IPS-18a (cell line): ENCODE results near the gene MAPK14.

ENCODE experiments used
- H3K27ac ChIP-seq: one replicate; pipeline ENCODE4 v1.5.1; 2013; ENCODE audit warnings: low read length
- H3K27me3 ChIP-seq: one replicate; pipeline ENCODE4 v1.6.1; 2013; ENCODE audit warnings: mild to moderate bottlenecking, low read length; ENCODE audit not compliant: control insufficient read depth, insufficient read depth
- H3K36me3 ChIP-seq: one replicate; pipeline ENCODE4 v1.6.1; 2013; ENCODE audit warnings: low read depth, low read length; ENCODE audit not compliant: control insufficient read depth
- H3K4me1 ChIP-seq: one replicate; pipeline ENCODE4 v1.6.1; 2013; ENCODE audit warnings: low read depth, low read length; ENCODE audit not compliant: control insufficient read depth
- H3K4me3 ChIP-seq: one replicate; pipeline ENCODE4 v1.5.1; 2013; ENCODE audit warnings: low read length
- H3K9ac ChIP-seq: one replicate; pipeline ENCODE4 v1.6.1; 2013; ENCODE audit warnings: mild to moderate bottlenecking, low read length, moderate library complexity
- H3K9me3 ChIP-seq: one replicate; pipeline ENCODE4 v1.6.1; 2013; ENCODE audit warnings: low read depth, low read length; ENCODE audit not compliant: control insufficient read depth

Gene MAPK14

DNA sequence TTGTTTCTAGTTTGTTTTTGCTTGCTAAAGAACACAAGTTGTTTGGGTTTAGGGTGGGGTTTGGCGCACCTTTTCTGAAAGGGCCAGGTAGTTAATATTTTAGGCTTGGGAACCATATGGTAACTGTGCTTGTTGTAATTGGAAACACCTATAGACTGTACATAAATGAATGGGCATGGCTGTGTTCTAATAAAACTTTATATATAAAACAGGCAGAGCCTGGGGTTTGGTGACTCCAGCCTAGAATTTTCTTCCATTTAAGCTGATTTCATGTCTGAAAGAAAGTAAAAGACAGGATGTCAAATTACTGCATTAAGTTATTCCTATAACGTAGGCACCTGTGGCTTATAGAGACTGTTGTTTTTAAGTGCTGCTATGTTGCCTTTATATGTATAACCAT lies 66.6 kb downstream of the MAPK14 start:
- H3K27ac ChIP-seq: no peak overlapping the region
- no peak overlapping the region for H3K9ac ChIP-seq
- H3K36me3 ChIP-seq: peaks cover 3% of the 10 kb centered on the region
- H3K4me1 ChIP-seq: peaks cover 11% of the 10 kb centered on the region
- H3K9me3 ChIP-seq: no peaks in the 10 kb centered on the region
- no peak overlapping the region for H3K4me3 ChIP-seq
- no peaks in the 10 kb centered on the region for H3K27me3 ChIP-seq

DNA sequence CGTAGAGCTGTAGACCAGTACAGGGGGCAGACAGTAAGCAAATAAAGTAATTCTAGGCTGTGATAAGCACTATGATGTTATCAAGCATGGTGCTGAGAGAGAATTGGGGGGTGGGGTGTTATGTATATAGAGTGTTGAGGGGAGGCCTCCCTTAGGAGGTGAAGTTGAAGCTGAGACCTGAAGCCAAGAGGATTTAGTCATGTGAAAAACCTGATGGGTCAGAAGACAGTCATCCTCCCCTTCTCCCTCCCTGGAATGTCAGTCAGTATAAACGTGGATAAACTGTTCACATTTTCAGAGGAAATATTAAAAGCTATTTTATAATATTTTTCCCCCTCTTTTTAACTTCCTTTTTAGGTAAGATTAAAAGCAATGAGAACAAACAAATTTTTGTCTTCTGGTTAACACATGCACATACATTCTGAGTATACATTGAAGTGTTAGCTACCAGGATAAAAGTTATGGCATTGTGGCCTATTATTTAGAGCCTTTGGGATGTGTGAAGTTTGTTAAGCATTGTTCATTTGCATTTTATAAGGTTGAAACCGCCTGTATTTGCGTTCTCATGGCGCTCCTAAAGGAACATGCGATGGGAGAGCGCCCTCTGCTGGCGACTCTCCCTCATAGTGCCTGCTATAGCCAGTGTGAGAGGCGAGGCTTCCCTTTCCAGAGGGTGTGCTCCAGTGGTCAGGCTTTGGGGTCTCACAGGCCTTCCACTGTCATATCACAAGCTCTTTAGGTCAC lies 67.3 kb downstream of the MAPK14 start:
- no peak overlapping the region for H3K27ac ChIP-seq
- H3K4me3 ChIP-seq: no peak overlapping the region
- no peaks in the 10 kb centered on the region for H3K27me3 ChIP-seq
- peaks cover 3% of the 10 kb centered on the region for H3K36me3 ChIP-seq
- H3K9me3 ChIP-seq: no peaks in the 10 kb centered on the region
- no peak overlapping the region for H3K9ac ChIP-seq
- peaks cover 12% of the 10 kb centered on the region for H3K4me1 ChIP-seq

DNA sequence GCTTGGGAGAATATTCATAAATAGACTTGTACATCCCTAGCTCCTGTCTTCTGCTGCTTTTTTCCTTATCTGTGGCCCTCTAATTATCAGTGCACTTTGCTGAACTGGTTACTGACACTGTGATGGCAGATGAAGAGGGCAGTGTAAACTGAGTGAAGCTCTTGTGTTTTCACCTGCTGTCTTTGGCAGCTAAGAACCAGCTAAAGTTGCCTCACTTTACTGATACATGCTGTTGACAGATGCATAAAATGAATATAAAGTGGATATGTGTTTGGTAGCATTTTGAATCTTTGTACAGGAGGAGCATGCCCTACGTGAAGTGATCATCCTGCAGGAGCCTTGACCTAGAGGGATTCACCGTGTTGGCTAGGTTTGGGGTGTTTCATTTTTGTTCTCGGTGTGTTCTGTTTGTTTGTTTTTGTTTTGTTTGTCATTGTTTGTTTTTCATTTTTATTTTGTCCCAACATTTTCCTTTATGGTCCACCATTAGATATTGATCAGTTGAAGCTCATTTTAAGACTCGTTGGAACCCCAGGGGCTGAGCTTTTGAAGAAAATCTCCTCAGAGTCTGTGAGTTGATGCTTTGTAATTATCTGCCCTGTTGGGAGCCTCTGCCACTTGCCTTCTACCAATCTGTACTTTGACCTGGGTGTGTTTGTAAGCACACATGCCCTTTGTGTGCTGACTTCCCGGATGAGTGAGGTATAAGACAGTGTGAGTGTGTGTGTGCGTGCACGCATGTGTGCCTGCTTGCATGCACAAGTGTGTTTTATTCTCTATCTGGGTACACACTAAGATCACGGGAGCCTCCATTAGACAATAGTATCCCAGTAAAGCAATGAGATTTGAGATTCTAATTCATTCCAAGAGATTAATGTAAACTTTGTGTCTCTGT lies 68.1 kb downstream of the MAPK14 start:
- H3K36me3 ChIP-seq: peaks cover 3% of the 10 kb centered on the region
- no peaks in the 10 kb centered on the region for H3K9me3 ChIP-seq
- H3K4me1 ChIP-seq: peaks cover 12% of the 10 kb centered on the region
- no peak overlapping the region for H3K27ac ChIP-seq
- H3K9ac ChIP-seq: no peak overlapping the region
- no peak overlapping the region for H3K4me3 ChIP-seq
- no peaks in the 10 kb centered on the region for H3K27me3 ChIP-seq

DNA sequence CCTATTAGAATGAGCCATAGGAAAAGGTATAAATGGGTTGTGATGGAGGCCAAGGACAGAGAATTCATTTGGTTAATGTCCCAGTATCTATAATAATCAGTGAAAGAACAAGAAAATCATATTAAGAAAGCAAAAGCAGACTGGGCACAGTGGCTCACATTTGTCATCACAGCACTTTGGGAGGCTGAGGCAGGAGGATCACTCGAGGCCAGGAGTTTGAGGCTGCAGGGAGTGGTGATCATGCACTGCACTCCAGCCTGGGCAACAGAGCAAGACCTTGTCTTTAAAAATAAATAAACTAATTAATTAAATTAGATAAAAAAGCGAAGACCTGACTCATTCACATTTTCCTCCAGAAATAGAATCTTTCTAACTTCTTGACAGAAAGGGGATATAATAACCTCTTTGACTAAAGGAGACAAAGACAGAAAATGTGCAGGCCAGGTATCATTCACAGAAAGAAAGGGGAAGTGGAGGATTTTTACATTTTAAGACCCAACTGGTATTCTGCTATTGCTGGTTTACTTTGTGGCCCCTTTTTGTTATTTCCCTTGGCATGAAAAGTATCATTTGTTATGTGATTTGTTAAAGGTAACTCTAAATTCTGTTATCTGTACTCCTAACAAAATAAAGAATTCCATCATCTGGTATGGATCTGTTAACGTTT lies 70.8 kb downstream of the MAPK14 start:
- no peaks in the 10 kb centered on the region for H3K9me3 ChIP-seq
- H3K27ac ChIP-seq: no peak overlapping the region
- H3K4me3 ChIP-seq: no peak overlapping the region
- H3K36me3 ChIP-seq: peaks cover 10% of the 10 kb centered on the region
- no peaks in the 10 kb centered on the region for H3K27me3 ChIP-seq
- peaks cover 12% of the 10 kb centered on the region for H3K4me1 ChIP-seq
- no peak overlapping the region for H3K9ac ChIP-seq

DNA sequence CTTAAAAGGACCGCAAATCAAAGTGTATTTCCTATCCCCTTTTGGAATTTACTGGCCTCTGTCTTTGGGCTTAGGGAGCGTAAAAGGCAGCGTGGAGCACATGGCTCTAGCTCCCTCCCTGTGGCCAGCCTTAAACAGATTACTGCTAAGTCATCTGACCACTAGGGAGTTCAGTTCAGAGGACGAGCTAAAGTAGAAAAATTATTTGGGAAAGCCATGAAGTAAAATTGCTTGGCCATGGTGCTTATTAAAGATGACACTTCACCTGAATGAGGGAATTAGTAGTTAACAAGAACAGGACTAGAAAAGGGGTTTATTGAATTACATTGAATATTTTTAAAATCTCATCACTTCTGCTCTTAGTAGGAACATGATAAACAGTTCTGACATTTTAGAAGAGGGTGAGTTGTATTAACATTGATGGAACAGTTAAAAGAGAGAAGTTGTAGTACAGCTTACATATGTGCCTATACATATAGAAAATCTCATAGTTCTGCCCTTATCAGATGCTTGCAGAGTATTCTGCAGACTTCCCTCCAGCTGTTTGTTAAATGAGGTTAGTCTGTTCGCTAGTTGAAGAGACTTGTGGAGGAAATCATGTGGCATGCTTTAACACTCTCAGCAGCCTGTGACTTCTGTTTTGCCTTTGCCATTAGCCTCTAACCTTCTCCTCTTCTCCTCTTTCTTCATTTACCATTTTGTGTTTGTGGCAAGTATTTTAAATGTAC lies 71.5 kb downstream of the MAPK14 start:
- H3K9me3 ChIP-seq: no peaks in the 10 kb centered on the region
- H3K9ac ChIP-seq: no peak overlapping the region
- H3K27me3 ChIP-seq: no peaks in the 10 kb centered on the region
- peaks cover 10% of the 10 kb centered on the region for H3K36me3 ChIP-seq
- peaks cover 12% of the 10 kb centered on the region for H3K4me1 ChIP-seq
- H3K4me3 ChIP-seq: no peak overlapping the region
- H3K27ac ChIP-seq: no peak overlapping the region

DNA sequence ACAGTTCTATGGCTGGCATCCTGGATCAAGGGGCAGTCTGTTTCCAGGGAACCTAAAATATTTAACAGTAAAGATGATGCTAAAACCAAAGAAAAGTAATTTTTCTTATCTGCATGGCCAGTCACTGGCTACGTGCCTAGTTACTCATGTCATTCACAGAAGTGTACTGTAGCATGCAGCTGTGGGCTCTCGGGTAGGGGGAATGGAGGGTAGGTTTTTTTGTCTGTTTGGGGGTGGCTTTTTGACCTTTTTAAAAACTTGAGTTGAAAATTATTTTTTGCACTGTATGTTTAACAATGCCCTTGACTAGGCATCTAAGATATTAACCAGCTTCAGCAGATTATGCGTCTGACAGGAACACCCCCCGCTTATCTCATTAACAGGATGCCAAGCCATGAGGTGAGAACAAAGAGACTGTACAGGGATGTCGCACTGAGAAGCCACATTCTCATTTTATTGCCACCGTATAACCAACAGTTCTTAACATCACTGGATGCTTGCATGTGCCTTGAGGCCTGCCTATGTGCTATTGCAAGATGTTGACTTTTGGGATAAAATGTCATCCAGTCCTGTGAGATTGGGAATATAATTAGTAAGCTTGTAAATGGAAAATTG lies 72.4 kb downstream of the MAPK14 start:
- H3K27me3 ChIP-seq: no peaks in the 10 kb centered on the region
- peaks cover 9% of the 10 kb centered on the region for H3K4me1 ChIP-seq
- H3K36me3 ChIP-seq: peaks cover 10% of the 10 kb centered on the region
- no peak overlapping the region for H3K27ac ChIP-seq
- H3K4me3 ChIP-seq: no peak overlapping the region
- H3K9ac ChIP-seq: no peak overlapping the region
- H3K9me3 ChIP-seq: no peaks in the 10 kb centered on the region

DNA sequence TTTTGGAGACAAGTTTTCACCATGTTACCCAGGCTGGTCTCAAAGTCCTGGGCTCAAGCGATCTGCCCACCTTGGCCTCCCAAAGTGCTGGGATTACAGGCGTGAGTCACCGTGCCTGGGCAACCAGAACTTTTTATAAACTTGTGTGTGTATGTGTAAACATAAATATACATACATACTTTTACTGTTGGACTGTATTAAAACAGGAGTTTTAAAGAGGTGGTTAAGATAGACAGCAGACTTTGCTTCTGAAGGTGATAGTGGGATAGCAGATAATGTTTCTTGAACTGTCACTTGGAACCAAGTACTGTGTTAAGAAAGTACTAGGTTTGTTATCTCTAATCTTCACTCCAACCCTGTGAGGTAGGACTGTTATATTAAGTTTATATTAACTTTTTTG lies 74.1 kb downstream of the MAPK14 start:
- no peak overlapping the region for H3K4me3 ChIP-seq
- H3K9ac ChIP-seq: no peak overlapping the region
- peaks cover 10% of the 10 kb centered on the region for H3K36me3 ChIP-seq
- H3K4me1 ChIP-seq: peaks cover 8% of the 10 kb centered on the region
- H3K27me3 ChIP-seq: no peaks in the 10 kb centered on the region
- no peak overlapping the region for H3K27ac ChIP-seq
- H3K9me3 ChIP-seq: no peaks in the 10 kb centered on the region

DNA sequence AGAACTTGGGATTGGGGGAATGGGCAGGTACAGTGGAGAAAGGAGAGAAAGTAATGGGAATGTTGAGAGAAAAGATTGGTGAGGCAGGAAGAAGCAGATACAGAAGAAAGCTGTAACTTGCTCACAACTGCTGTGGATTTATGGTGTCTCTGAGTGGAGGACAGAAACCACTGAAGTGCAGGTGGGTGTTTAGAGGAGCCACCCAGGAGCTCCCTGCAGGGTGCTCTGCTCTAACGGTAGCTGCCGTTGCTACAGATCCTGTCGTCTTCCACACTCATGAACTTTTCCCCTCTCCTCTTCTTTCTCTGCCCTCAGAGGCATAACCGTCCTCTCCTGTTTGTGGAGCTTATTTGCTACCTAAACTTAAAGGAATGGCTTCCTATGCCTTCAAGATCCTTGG lies 75.2 kb downstream of the MAPK14 start:
- Histone ChIP-seq H3K27ac (no peak overlapping the region), H3K36me3 (peaks cover 13% of the 10 kb centered on the region), H3K27me3 (no peaks in the 10 kb centered on the region)

DNA sequence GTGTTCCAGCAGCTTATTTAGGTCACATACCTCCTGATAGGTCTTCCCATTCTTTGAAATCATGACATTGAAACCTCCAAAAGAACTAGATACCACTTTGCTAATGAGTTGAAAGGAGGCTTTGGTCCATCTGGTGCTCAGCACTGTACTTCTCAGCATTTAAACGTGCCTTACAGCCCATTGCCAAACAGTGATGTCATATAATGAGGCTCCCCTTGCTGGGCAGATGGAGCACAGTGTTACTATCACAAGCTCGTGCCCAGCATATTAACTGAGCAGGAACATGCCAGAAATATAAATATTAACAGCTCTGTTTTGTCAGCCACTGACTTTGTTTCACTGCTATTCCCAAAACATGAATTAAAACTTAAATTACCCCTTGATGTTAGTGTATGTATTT lies 77.2 kb downstream of the MAPK14 start:
- Histone ChIP-seq H3K27me3 (no peaks in the 10 kb centered on the region), H3K9me3 (no peaks in the 10 kb centered on the region), H3K9ac (no peak overlapping the region), H3K36me3 (peaks cover 26% of the 10 kb centered on the region), H3K27ac (no peak overlapping the region), H3K4me1 (no peaks in the 10 kb centered on the region), H3K4me3 (no peak overlapping the region)

More for the DNA sequence above, 75.2 kb downstream of the MAPK14 start:
- Histone ChIP-seq H3K9ac (no peak overlapping the region), H3K9me3 (no peaks in the 10 kb centered on the region), H3K4me1 (peaks cover 8% of the 10 kb centered on the region), H3K4me3 (no peak overlapping the region)

DNA sequence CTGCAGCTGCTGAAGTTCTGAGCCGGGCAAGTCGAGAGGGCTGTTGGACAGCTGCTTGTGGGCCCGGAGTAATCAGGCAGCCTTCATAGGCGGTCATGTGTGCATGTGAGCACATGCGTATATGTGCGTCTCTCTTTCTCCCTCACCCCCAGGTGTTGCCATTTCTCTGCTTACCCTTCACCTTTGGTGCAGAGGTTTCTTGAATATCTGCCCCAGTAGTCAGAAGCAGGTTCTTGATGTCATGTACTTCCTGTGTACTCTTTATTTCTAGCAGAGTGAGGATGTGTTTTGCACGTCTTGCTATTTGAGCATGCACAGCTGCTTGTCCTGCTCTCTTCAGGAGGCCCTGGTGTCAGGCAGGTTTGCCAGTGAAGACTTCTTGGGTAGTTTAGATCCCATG lies 81.5 kb downstream of the MAPK14 start:
- Histone ChIP-seq H3K27ac (no peak overlapping the region), H3K9ac (no peak overlapping the region), H3K4me1 (no peaks in the 10 kb centered on the region), H3K27me3 (no peaks in the 10 kb centered on the region), H3K4me3 (no peak overlapping the region), H3K36me3 (peaks cover 22% of the 10 kb centered on the region), H3K9me3 (no peaks in the 10 kb centered on the region)

DNA sequence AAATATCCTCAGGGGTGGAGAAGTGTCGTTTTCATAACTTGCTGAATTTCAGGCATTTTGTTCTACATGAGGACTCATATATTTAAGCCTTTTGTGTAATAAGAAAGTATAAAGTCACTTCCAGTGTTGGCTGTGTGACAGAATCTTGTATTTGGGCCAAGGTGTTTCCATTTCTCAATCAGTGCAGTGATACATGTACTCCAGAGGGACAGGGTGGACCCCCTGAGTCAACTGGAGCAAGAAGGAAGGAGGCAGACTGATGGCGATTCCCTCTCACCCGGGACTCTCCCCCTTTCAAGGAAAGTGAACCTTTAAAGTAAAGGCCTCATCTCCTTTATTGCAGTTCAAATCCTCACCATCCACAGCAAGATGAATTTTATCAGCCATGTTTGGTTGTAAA lies 82.4 kb downstream of the MAPK14 start:
- Histone ChIP-seq H3K27me3 (no peaks in the 10 kb centered on the region), H3K9me3 (no peaks in the 10 kb centered on the region), H3K36me3 (peaks cover 22% of the 10 kb centered on the region), H3K4me3 (no peak overlapping the region), H3K4me1 (no peaks in the 10 kb centered on the region), H3K27ac (no peak overlapping the region), H3K9ac (no peak overlapping the region)
